Epidermal melanocyte (primary cell): ENCODE measurements around the gene EBLN2.

Experiments used
- DNase-seq: peaks from one replicate; pipeline ENCODE4 v3.0.0; 2011; ENCODE audit warnings: low spot score; ENCODE audit not compliant: insufficient read length

The EBLN2 gene

DNA sequence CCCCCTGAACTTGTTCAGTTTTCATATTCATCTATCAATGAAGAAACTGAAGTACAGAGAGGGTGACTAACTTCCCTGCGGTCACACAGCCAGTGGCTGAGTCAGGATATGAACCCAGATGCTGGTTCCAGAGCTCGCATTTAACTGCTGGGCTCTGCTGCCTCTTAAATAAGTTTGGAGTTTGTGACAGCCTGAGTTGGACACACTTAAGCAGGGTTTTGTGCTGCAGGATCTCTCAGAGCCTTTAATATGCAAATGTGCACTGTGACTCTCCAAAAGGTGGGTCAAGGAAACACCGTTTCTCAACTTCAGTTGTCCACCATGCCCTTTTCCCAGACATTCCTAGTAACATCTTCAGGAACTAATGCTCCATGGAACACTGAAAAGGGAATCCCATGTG is 45.8 kb downstream of the EBLN2 start:
- no peak for DNase-seq

- DNase-seq = no peak
Observed at GRCh38 chr3:73107676-73108187, 46.3 kb downstream of the EBLN2 start.

DNA sequence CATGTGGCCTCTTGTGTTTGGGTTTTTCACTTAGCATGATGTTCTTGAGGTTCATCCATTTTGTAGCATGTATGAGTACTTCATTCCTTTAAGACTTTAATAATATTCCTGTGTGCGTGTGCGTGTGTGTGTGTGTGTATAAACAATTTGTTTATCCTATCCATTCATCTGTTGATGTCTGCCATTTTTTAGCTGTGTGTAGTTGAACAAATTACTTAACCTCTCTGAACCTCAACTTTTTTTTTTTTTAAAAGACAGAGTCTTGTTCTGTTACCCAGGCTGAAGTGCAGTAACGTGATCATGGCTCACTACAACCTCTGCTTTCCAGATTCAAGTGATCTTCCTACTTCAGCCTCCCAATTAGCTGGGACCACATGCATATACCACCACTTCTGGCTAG is 47.3 kb downstream of the EBLN2 start:
- no peak for DNase-seq

GRCh38 chr3:73110530-73110929 is 49.1 kb downstream of the EBLN2 start:
- DNase-seq = no peak
